SJCRH30 (cell line): ENCODE data around the gene GRIK3. TPM values are rescaled to one million over a fixed set of nuclear protein-coding genes. Genes with fewer than 3 reads are reported as not detected.

ENCODE experiments used
- DNase-seq, 2 experiments: peaks; one replicate each; pipeline ENCODE4 v3.0.0-alpha.2; 2015 to 2020
- H3K27ac ChIP-seq: fragments of 250-450 bp; sonication (Bioruptor Pico); 2 replicates; pipeline ENCODE4 v1.5.1; 2020; ENCODE audit warnings: mild to moderate bottlenecking, moderate library complexity
- H3K27me3 ChIP-seq: fragments of 250-450 bp; sonication (Bioruptor Pico); 2 replicates; pipeline ENCODE4 v1.5.1; 2020; ENCODE audit warnings: mild to moderate bottlenecking, moderate library complexity
- H3K36me3 ChIP-seq: fragments of 250-450 bp; sonication (Bioruptor Pico); 2 replicates; pipeline ENCODE4 v1.5.1; 2020; ENCODE audit warnings: mild to moderate bottlenecking, moderate library complexity
- H3K4me1 ChIP-seq: fragments of 250-450 bp; sonication (Bioruptor Pico); 2 replicates; pipeline ENCODE4 v1.5.1; 2020; ENCODE audit warnings: mild to moderate bottlenecking, moderate library complexity
- H3K4me3 ChIP-seq: fragments of 250-450 bp; sonication (Bioruptor Pico); 2 replicates; pipeline ENCODE4 v1.5.1; 2020; ENCODE audit warnings: mild to moderate bottlenecking, moderate library complexity
- H3K9me3 ChIP-seq: fragments of 250-450 bp; sonication (Bioruptor Pico); replicated peaks from 2 replicates; pipeline ENCODE4 v1.5.1; 2020; ENCODE audit warnings: mild to moderate bottlenecking, moderate library complexity
- total RNA-seq: library from RNA; depleted of rRNA; stranded (reverse); fragments of >200 nt; shearing (Covaris generic); gene quantifications from 2 replicates; pipeline ENCODE4 v1.2.3, GENCODE V29; 2014

The GRIK3 gene
- total RNA-seq, 1 experiment from 2014 or later: not detected

GRCh38 chr1:37035796-37036666, 1.7 kb upstream of the GRIK3 start:
- Histone ChIP-seq H3K36me3 (no peaks in the 10 kb centered on the region), H3K27me3 (peaks cover 25% of the 10 kb centered on the region), H3K27ac (no peak overlapping the region), H3K4me3 (no peak overlapping the region), H3K9me3 (no peaks in the 10 kb centered on the region), H3K4me1 (no peaks in the 10 kb centered on the region)
- DNase-seq: peak in 1 of 2 experiments; percentile 21

GRCh38 chr1:37035014-37035691, 838 bp upstream of the GRIK3 start:
- H3K9me3 ChIP-seq: no peaks in the 10 kb centered on the region
- no peak for DNase-seq
- H3K27ac ChIP-seq: no peak overlapping the region
- peaks cover 30% of the 10 kb centered on the region for H3K27me3 ChIP-seq
- H3K4me1 ChIP-seq: no peaks in the 10 kb centered on the region
- no peaks in the 10 kb centered on the region for H3K36me3 ChIP-seq
- no peak overlapping the region for H3K4me3 ChIP-seq

- no peak for DNase-seq
- H3K4me3 ChIP-seq: no peak overlapping the region
- peaks cover 29% of the 10 kb centered on the region; the same call in 1 of the 2 replicates for H3K27me3 ChIP-seq
Measured at GRCh38 chr1:37033355-37034101, 787 bp downstream of the GRIK3 start.

GRCh38 chr1:37032660-37033354, 1.5 kb downstream of the GRIK3 start:
- no peaks in the 10 kb centered on the region for H3K9me3 ChIP-seq
- no peak for DNase-seq
- no peaks in the 10 kb centered on the region for H3K36me3 ChIP-seq
- no peak overlapping the region for H3K4me3 ChIP-seq
- H3K27me3 ChIP-seq: peaks cover 25% of the 10 kb centered on the region; the same call in 1 of the 2 replicates
- no peak overlapping the region for H3K27ac ChIP-seq
- no peaks in the 10 kb centered on the region for H3K4me1 ChIP-seq

More at GRCh38 chr1:37033355-37034101, 787 bp downstream of the GRIK3 start:
- H3K4me1 ChIP-seq: no peaks in the 10 kb centered on the region
- no peak overlapping the region for H3K27ac ChIP-seq
- H3K36me3 ChIP-seq: no peaks in the 10 kb centered on the region
- H3K9me3 ChIP-seq: no peaks in the 10 kb centered on the region

GRCh38 chr1:37031871-37032270, 2.4 kb downstream of the GRIK3 start:
- Histone ChIP-seq H3K36me3 (no peaks in the 10 kb centered on the region), H3K4me1 (no peaks in the 10 kb centered on the region), H3K27me3 (peaks cover 25% of the 10 kb centered on the region; the same call in 1 of the 2 replicates), H3K4me3 (no peak overlapping the region), H3K9me3 (no peaks in the 10 kb centered on the region), H3K27ac (no peak overlapping the region)
- no peak for DNase-seq

DNA sequence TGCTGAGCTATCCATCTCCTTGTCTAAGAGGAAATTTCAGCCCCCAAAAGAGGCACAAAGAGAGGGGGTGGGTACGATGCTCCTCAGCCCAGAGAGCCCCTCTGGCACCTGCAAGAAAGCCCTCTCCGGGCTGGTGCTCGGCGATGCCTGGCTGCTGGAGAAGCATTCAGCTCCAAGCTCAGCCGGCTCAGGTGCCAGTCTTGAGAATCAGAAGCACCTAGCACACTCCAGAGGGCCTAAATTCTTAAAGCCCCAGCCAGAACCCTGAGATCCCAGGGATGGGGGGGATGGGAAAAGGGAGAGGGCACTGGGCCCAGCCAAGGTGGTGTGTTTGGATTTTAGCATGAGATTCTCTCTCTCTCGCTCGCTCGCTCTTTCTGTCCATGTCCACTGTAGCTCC, 2.9 kb downstream of the GRIK3 start:
- DNase-seq: no peak
- Histone ChIP-seq H3K4me1 (no peaks in the 10 kb centered on the region), H3K4me3 (no peak overlapping the region), H3K9me3 (no peaks in the 10 kb centered on the region), H3K27me3 (peaks cover 20% of the 10 kb centered on the region; the same call in 1 of the 2 replicates), H3K27ac (no peak overlapping the region), H3K36me3 (no peaks in the 10 kb centered on the region)

GRCh38 chr1:37028981-37029617, 5.2 kb downstream of the GRIK3 start:
- Histone ChIP-seq H3K9me3 (no peaks in the 10 kb centered on the region), H3K27me3 (peaks cover 20% of the 10 kb centered on the region; the same call in 1 of the 2 replicates), H3K4me3 (no peak overlapping the region), H3K4me1 (no peaks in the 10 kb centered on the region), H3K36me3 (no peaks in the 10 kb centered on the region), H3K27ac (no peak overlapping the region)
- no peak for DNase-seq

DNA sequence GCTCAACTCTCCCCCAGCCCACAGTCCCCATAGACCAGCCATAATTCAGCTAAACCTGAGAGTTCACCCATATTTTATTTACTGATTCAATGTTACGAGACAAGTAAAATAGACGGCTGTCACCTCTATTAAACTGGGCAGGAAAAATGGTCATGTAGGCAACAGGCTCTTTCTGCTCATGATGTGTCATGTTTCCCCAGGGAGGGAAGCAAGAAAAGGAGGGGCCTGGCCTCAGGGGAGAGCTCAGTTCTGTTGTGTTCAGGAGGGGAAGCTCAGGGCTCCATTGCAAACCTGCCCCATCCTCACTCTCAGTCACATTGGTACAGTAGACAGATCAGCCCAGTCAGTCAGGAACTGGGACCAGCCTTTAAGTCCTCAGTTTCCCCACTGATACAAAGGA, 12.8 kb downstream of the GRIK3 start:
- Histone ChIP-seq H3K9me3 (no peaks in the 10 kb centered on the region), H3K4me1 (no peaks in the 10 kb centered on the region), H3K27me3 (no peaks in the 10 kb centered on the region; the same call in 1 of the 2 replicates), H3K27ac (no peak overlapping the region), H3K36me3 (no peaks in the 10 kb centered on the region), H3K4me3 (no peak overlapping the region)
- DNase-seq: no peak

DNA sequence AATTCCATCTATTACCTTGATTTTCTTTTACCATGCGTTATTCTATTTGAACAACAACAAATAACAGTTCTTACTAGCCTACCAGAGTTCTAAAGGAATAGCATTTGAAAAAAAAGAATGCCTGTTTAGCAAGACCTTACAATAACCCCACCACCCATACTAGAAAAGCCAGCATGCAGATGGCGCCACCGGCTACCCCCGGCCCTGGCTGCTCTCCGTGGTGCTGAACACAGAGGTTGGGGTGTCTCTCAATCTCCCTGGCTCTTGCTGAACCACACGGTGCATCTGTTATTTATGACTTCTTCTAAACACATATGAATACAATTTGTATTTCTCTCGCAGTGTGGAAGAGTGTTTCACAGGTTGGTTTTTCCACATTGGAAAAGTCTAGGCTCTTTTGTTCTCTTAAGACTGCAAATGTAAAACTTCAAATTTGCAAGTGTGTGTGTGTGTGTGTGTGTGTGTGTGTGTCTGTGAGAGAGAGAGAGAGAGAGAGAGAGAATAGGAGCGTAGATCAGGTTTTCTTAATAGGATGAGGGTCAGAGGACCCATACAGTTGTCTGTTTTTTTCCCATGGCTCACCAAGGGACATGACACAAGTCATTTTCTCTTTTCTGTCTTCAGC, 13.6 kb downstream of the GRIK3 start:
- peak; percentile 48 to 63 for DNase-seq
- H3K27me3 ChIP-seq: no peaks in the 10 kb centered on the region; the same call in 1 of the 2 replicates
- H3K4me1 ChIP-seq: no peaks in the 10 kb centered on the region
- H3K4me3 ChIP-seq: no peak overlapping the region
- no peaks in the 10 kb centered on the region for H3K36me3 ChIP-seq
- H3K27ac ChIP-seq: no peak overlapping the region
- H3K9me3 ChIP-seq: no peaks in the 10 kb centered on the region

DNA sequence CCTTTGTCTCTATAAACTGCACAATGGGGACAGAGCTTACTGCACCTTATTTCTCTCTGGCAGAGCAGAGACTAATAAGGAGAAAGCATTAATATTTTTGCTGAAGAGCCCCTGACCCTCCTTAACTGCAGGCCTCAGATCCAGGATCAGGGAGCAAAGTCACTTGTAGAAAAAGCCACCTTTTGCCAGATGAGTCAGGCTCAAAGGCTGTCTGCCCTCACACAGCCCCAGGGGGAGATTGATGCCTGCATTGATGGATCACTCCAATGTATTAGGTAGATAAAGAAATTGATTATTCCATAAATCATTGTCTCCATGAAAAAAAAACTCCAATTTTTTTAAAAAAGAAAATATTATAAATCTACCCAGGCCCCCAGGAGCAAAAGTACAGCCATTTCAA, 15.8 kb downstream of the GRIK3 start:
- Histone ChIP-seq H3K4me3 (no peak overlapping the region), H3K4me1 (no peaks in the 10 kb centered on the region), H3K27ac (no peak overlapping the region), H3K9me3 (no peaks in the 10 kb centered on the region), H3K36me3 (no peaks in the 10 kb centered on the region), H3K27me3 (no peaks in the 10 kb centered on the region; the same call in 1 of the 2 replicates)
- DNase-seq: no peak

GRCh38 chr1:37017720-37018119, 16.6 kb downstream of the GRIK3 start:
- Histone ChIP-seq H3K4me3 (no peak overlapping the region), H3K4me1 (no peaks in the 10 kb centered on the region), H3K27ac (no peak overlapping the region), H3K9me3 (no peaks in the 10 kb centered on the region), H3K27me3 (no peaks in the 10 kb centered on the region; the same call in 1 of the 2 replicates), H3K36me3 (no peaks in the 10 kb centered on the region)
- no peak for DNase-seq

DNA sequence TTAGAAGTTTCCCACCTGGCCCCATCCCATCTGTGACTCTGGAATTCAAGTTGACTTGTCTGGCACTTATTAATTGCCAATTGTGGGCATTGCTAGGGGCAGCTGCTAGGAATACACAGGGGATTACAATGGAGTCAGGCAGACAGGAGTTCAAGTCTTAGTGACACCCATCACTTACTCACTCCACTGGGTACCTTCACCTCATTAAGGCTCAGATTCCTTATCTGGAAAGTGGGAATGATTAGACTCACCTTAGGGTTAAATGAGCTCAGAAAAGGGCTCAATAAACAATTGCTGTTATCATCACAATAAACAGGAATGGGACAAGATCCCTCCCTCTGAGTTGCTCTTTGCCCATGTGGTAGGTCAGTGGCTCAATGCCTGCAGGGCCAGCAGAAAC, 18.2 kb downstream of the GRIK3 start:
- Histone ChIP-seq H3K27ac (no peak overlapping the region), H3K27me3 (peaks cover 1% of the 10 kb centered on the region; the same call in 1 of the 2 replicates), H3K9me3 (no peaks in the 10 kb centered on the region), H3K4me3 (no peak overlapping the region), H3K4me1 (no peaks in the 10 kb centered on the region), H3K36me3 (no peaks in the 10 kb centered on the region)
- DNase-seq: no peak

- Histone ChIP-seq H3K36me3 (no peaks in the 10 kb centered on the region), H3K9me3 (no peaks in the 10 kb centered on the region), H3K27ac (no peak overlapping the region), H3K4me3 (no peak overlapping the region), H3K4me1 (no peaks in the 10 kb centered on the region), H3K27me3 (peaks cover 3% of the 10 kb centered on the region; the same call in 1 of the 2 replicates)
- DNase-seq: no peak
Measured at GRCh38 chr1:37015713-37016112, 18.6 kb downstream of the GRIK3 start.
